ENCODE measurements around the gene PRR14.
"Not testable (repeated sequence)": the region's sequence is repeated elsewhere in the genome, so short reads cannot be mapped to it uniquely, and the experiment has no call there.

Gene PRR14

GRCh38 chr16:30669026-30669902 lies 18.5 kb downstream of the PRR14 start:
- peaks cover 30% of the 10 kb centered on the region for H3K36me3 Mint-ChIP-seq
- H3K27me3 Mint-ChIP-seq, result peaks cover 3% of the 10 kb centered on the region
- no peak overlapping the region for H3K27ac Mint-ChIP-seq
- H3K9me3 Mint-ChIP-seq, result no peaks in the 10 kb centered on the region
- H3K4me1 Mint-ChIP-seq, result peaks cover 5% of the 10 kb centered on the region
- H3K4me3 Mint-ChIP-seq, result no peak overlapping the region
- no peak for DNase-seq
- CTCF ChIA-PET, result no interaction called here

- Mint-ChIP-seq H3K9me3 (no peaks in the 10 kb centered on the region), H3K4me3 (no peak overlapping the region), H3K27me3 (peaks cover 4% of the 10 kb centered on the region), H3K36me3 (peaks cover 28% of the 10 kb centered on the region), H3K4me1 (peaks cover 5% of the 10 kb centered on the region), H3K27ac (no peak overlapping the region)
- DNase-seq, result no peak
- CTCF ChIA-PET, result no interaction called here
These were observed 19.4 kb downstream of the PRR14 start for GRCh38 chr16:30669903-30670824.

- H3K4me3 Mint-ChIP-seq, result no peak overlapping the region
- CTCF ChIA-PET, result no interaction called here
- peaks cover 5% of the 10 kb centered on the region for H3K36me3 Mint-ChIP-seq
- no peaks in the 10 kb centered on the region for H3K4me1 Mint-ChIP-seq
- no peaks in the 10 kb centered on the region for H3K9me3 Mint-ChIP-seq
- peaks cover 11% of the 10 kb centered on the region for H3K27me3 Mint-ChIP-seq
- DNase-seq, result no peak
- H3K27ac Mint-ChIP-seq, result no peak overlapping the region
These were observed 24.4 kb downstream of the PRR14 start for GRCh38 chr16:30675143-30675542.

- Mint-ChIP-seq H3K36me3 (no peaks in the 10 kb centered on the region), H3K4me1 (no peaks in the 10 kb centered on the region), H3K27ac (no peak overlapping the region), H3K27me3 (peaks cover 18% of the 10 kb centered on the region), H3K4me3 (no peak overlapping the region), H3K9me3 (no peaks in the 10 kb centered on the region)
- CTCF ChIA-PET, result interaction anchor here (1.1 kb wide), 1 partner anchor 19 kb away, joined by 3 read pairs; no protein-coding TSS in a partner anchor
- no peak for DNase-seq
These were observed 27.3 kb downstream of the PRR14 start for GRCh38 chr16:30677931-30678585.

- H3K4me3 Mint-ChIP-seq, result no peak overlapping the region
- H3K27ac Mint-ChIP-seq, result no peak overlapping the region
- DNase-seq, result no peak
- peaks cover 18% of the 10 kb centered on the region for H3K27me3 Mint-ChIP-seq
- CTCF ChIA-PET, result interaction anchor here (1.1 kb wide), 1 partner anchor 20 kb away, joined by 3 read pairs; no protein-coding TSS in a partner anchor
- no peaks in the 10 kb centered on the region for H3K36me3 Mint-ChIP-seq
- H3K4me1 Mint-ChIP-seq, result no peaks in the 10 kb centered on the region
- no peaks in the 10 kb centered on the region for H3K9me3 Mint-ChIP-seq
These were observed 27.8 kb downstream of the PRR14 start for GRCh38 chr16:30678586-30678970.

GRCh38 chr16:30680326-30680725 lies 29.6 kb downstream of the PRR14 start:
- Mint-ChIP-seq H3K36me3 (no peaks in the 10 kb centered on the region), H3K9me3 (no peaks in the 10 kb centered on the region), H3K27ac (no peak overlapping the region), H3K4me1 (no peaks in the 10 kb centered on the region), H3K27me3 (peaks cover 14% of the 10 kb centered on the region), H3K4me3 (no peak overlapping the region)
- CTCF ChIA-PET, result no interaction called here
- no peak for DNase-seq

- DNase-seq, result no peak
- H3K9me3 Mint-ChIP-seq, result no peaks in the 10 kb centered on the region
- CTCF ChIA-PET, result interaction anchor here (1.0 kb wide), 1 partner anchor 58 kb away, joined by 4 read pairs; no protein-coding TSS in a partner anchor
- no peak overlapping the region for H3K4me3 Mint-ChIP-seq
- peaks cover 7% of the 10 kb centered on the region for H3K27me3 Mint-ChIP-seq
- no peaks in the 10 kb centered on the region for H3K36me3 Mint-ChIP-seq
- H3K4me1 Mint-ChIP-seq, result peaks cover 8% of the 10 kb centered on the region
- no peak overlapping the region for H3K27ac Mint-ChIP-seq
These were observed 37.9 kb downstream of the PRR14 start for GRCh38 chr16:30688701-30689100.

- Mint-ChIP-seq H3K9me3 (no peaks in the 10 kb centered on the region), H3K36me3 (no peaks in the 10 kb centered on the region), H3K4me1 (peaks cover 19% of the 10 kb centered on the region), H3K27ac (no peak overlapping the region), H3K27me3 (peaks cover 7% of the 10 kb centered on the region), H3K4me3 (no peak overlapping the region)
- DNase-seq, result no peak
- CTCF ChIA-PET, result interaction anchor here (3.4 to 3.7 kb wide), 2 partner anchors 32 to 41 kb away, joined by 22 to 56 read pairs; partner anchors contain the start of genes FBRS and PRR14
These were observed 41.1 kb downstream of the PRR14 start for GRCh38 chr16:30691907-30692306.

GRCh38 chr16:30692396-30693064 lies 41.8 kb downstream of the PRR14 start:
- DNase-seq, result no peak
- Mint-ChIP-seq H3K4me3 (no peak overlapping the region), H3K4me1 (peaks cover 25% of the 10 kb centered on the region), H3K27ac (no peak overlapping the region), H3K27me3 (peaks cover 5% of the 10 kb centered on the region), H3K9me3 (no peaks in the 10 kb centered on the region), H3K36me3 (no peaks in the 10 kb centered on the region)
- CTCF ChIA-PET, result interaction anchor here (1.3 to 3.7 kb wide), 4 partner anchors 8 to 41 kb away, joined by 3 to 56 read pairs (median 12); partner anchors contain the start of genes FBRS and PRR14

GRCh38 chr16:30694926-30695693 lies 44.4 kb downstream of the PRR14 start:
- Mint-ChIP-seq H3K4me1 (peaks cover 41% of the 10 kb centered on the region), H3K27me3 (peaks cover 4% of the 10 kb centered on the region), H3K27ac (peak overlapping the region; percentile 4), H3K4me3 (no peak overlapping the region), H3K9me3 (no peaks in the 10 kb centered on the region), H3K36me3 (peaks cover 12% of the 10 kb centered on the region)
- CTCF ChIA-PET, result interaction anchor here (1.2 to 3.7 kb wide), 6 partner anchors 17 to 97 kb away, joined by 3 to 56 read pairs (median 8); partner anchors contain the start of genes FBRS and PRR14
- DNase-seq, result no peak

- peaks cover 20% of the 10 kb centered on the region for H3K36me3 Mint-ChIP-seq
- H3K27ac Mint-ChIP-seq, H3K9me3 Mint-ChIP-seq, H3K27me3 Mint-ChIP-seq, H3K4me3 Mint-ChIP-seq, DNase-seq: not testable (repeated sequence)
- CTCF ChIA-PET, result interaction anchor here (0.9 to 2.3 kb wide), 6 partner anchors 36 to 88 kb away, joined by 3 to 10 read pairs (median 4); partner anchors contain the start of gene FBRS
- peaks cover 46% of the 10 kb centered on the region for H3K4me1 Mint-ChIP-seq
These were observed 45.9 kb downstream of the PRR14 start for GRCh38 chr16:30696646-30697045.

- Mint-ChIP-seq H3K36me3 (peaks cover 20% of the 10 kb centered on the region), H3K27me3 (peaks cover 4% of the 10 kb centered on the region), H3K4me3 (peak overlapping the region; percentile 100), H3K9me3 (no peaks in the 10 kb centered on the region), H3K4me1 (peaks cover 45% of the 10 kb centered on the region), H3K27ac (peak overlapping the region; percentile 99)
- CTCF ChIA-PET, result interaction anchor here (0.8 to 2.3 kb wide), 8 partner anchors 14 to 99 kb away, joined by 3 to 10 read pairs (median 4); partner anchors contain the start of gene FBRS
- DNase-seq, result no peak
These were observed 46.7 kb downstream of the PRR14 start for GRCh38 chr16:30697264-30698138.
